ENCODE measurements around the gene TRABD2B.

TRABD2B gene

GRCh38 chr1:47871799-47872353, 125.3 kb downstream of the TRABD2B start:
- no peak for DNase-seq

- no peak for DNase-seq
Observed at GRCh38 chr1:47870946-47871676, 126.1 kb downstream of the TRABD2B start.

GRCh38 chr1:47870480-47870879, 126.7 kb downstream of the TRABD2B start:
- DNase-seq = no peak

- no peak for DNase-seq
Observed at GRCh38 chr1:47868348-47868676, 128.9 kb downstream of the TRABD2B start.

GRCh38 chr1:47867438-47868347, 129.5 kb downstream of the TRABD2B start:
- no peak for DNase-seq

- DNase-seq = no peak
Observed at GRCh38 chr1:47866601-47867437, 130.4 kb downstream of the TRABD2B start.

GRCh38 chr1:47865881-47866535, 131.2 kb downstream of the TRABD2B start:
- no peak for DNase-seq

- DNase-seq = no peak
Observed at GRCh38 chr1:47859092-47859743, 138.0 kb downstream of the TRABD2B start.

- no peak for DNase-seq
Observed at GRCh38 chr1:47856996-47857395, 140.2 kb downstream of the TRABD2B start.

- DNase-seq = no peak
Observed at GRCh38 chr1:47855230-47855629, 142.0 kb downstream of the TRABD2B start.

GRCh38 chr1:47854552-47855144, 142.5 kb downstream of the TRABD2B start:
- DNase-seq = no peak

GRCh38 chr1:47853852-47854251, 143.3 kb downstream of the TRABD2B start:
- DNase-seq = no peak

GRCh38 chr1:47853059-47853458, 144.1 kb downstream of the TRABD2B start:
- DNase-seq = no peak

- DNase-seq = no peak
Observed at GRCh38 chr1:47852006-47852718, 145.0 kb downstream of the TRABD2B start.

- no peak for DNase-seq
Observed at GRCh38 chr1:47850451-47850850, 146.7 kb downstream of the TRABD2B start.

- no peak for DNase-seq
Observed at GRCh38 chr1:47849591-47850261, 147.5 kb downstream of the TRABD2B start.

GRCh38 chr1:47849005-47849521, 148.1 kb downstream of the TRABD2B start:
- DNase-seq = no peak

- DNase-seq = no peak
Observed at GRCh38 chr1:47847763-47848162, 149.4 kb downstream of the TRABD2B start.

GRCh38 chr1:47844558-47844955, 152.6 kb downstream of the TRABD2B start:
- no peak for DNase-seq
